IMR-90 (cell line): ENCODE measurements around the gene TCF7L1. TPM values are rescaled to one million over a fixed set of nuclear protein-coding genes. Genes with fewer than 3 reads are reported as not detected.

ENCODE experiments used
- ATAC-seq: fragments of 200-7000 bp; cut with Tn5 transposase; 2 replicates; pipeline ENCODE4 v1.9.1; 2020; ENCODE audit warnings: low read depth, mild to moderate bottlenecking, moderate library complexity
- BruUV-seq: library from RNA; stranded (reverse); fragments of 400-500 nt; replicated peaks from 2 replicates; lab custom pipeline; 2021; lab: Mats Ljungman, UMichigan
- CTCF ChIA-PET: fragments of 300-600 bp; formaldehyde crosslinking; extraction: SDS; loops from one replicate; lab custom pipeline; 2021; ENCODE audit warnings: antibody characterized with exemption; lab: Yijun Ruan, JAX
- POLR2A ChIA-PET: fragments of 300-600 bp; sonication (Branson Sonifier 250); formaldehyde crosslinking; loops from one replicate; lab custom pipeline; 2022; ENCODE audit warnings: antibody characterized with exemption; ENCODE audit not compliant: unreplicated experiment; lab: Charles Lee
- DNase-seq: peaks from one replicate; pipeline ENCODE4 v3.0.0; 2013
- H2AFZ ChIP-seq: replicated peaks from 2 replicates; pipeline ENCODE3; 2013; ENCODE audit warnings: low read length, mild to moderate bottlenecking; ENCODE audit not compliant: poor library complexity
- H2AK5ac ChIP-seq: 2 replicates; pipeline ENCODE4 v1.6.1; 2013; ENCODE audit warnings: low read depth, low read length, inconsistent platforms
- H2AK9ac ChIP-seq: replicated peaks from 2 replicates; pipeline ENCODE3; 2013; ENCODE audit warnings: mild to moderate bottlenecking, low read depth, low read length, moderate library complexity; ENCODE audit not compliant: poor library complexity
- H2BK120ac ChIP-seq: 2 replicates; pipeline ENCODE4 v1.6.1; 2013; ENCODE audit warnings: low read depth, low read length, inconsistent platforms
- H2BK15ac ChIP-seq: 3 replicates; pipeline ENCODE4 v1.6.1; 2013; ENCODE audit warnings: low read depth, low read length, inconsistent platforms
- H2BK20ac ChIP-seq: 2 replicates; pipeline ENCODE4 v1.6.1; 2013; ENCODE audit warnings: low read depth, mild to moderate bottlenecking, inconsistent platforms, low read length, moderate library complexity
- H2BK5ac ChIP-seq: 2 replicates; pipeline ENCODE4 v1.6.1; 2013; ENCODE audit warnings: mild to moderate bottlenecking, low read depth, low read length, inconsistent platforms; ENCODE audit not compliant: poor library complexity, severe bottlenecking
- H3K14ac ChIP-seq: replicated peaks from 2 replicates; pipeline ENCODE4 v1.6.1; 2013; ENCODE audit warnings: low read depth, low read length, inconsistent platforms
- H3K18ac ChIP-seq: 2 replicates; pipeline ENCODE4 v1.6.1; 2013; ENCODE audit warnings: low read depth, low read length, control low read depth
- H3K23ac ChIP-seq: 2 replicates; pipeline ENCODE4 v1.6.1; 2013; ENCODE audit warnings: low read depth, low read length, inconsistent platforms
- H3K27ac ChIP-seq: 2 replicates; pipeline ENCODE4 v1.5.1; 2013; ENCODE audit warnings: mild to moderate bottlenecking, control low read depth, low read length; ENCODE audit not compliant: insufficient read depth
- H3K27me3 ChIP-seq: 2 replicates; pipeline ENCODE4 v1.6.1; 2013; ENCODE audit warnings: low read length; ENCODE audit not compliant: control insufficient read depth, insufficient read depth
- H3K36me3 ChIP-seq: 2 replicates; pipeline ENCODE4 v1.6.1; 2013; ENCODE audit warnings: low read length, mixed read lengths; ENCODE audit not compliant: control insufficient read depth, insufficient read depth
- H3K4ac ChIP-seq: 2 replicates; pipeline ENCODE4 v1.6.1; 2013; ENCODE audit warnings: low read depth, low read length, inconsistent platforms
- H3K4me1 ChIP-seq: 2 replicates; pipeline ENCODE4 v1.6.1; 2013; ENCODE audit warnings: low read length, mixed read lengths; ENCODE audit not compliant: control insufficient read depth, insufficient read depth
- H3K4me2 ChIP-seq: 2 replicates; pipeline ENCODE4 v1.6.1; 2013; ENCODE audit warnings: low read depth, mild to moderate bottlenecking, control low read depth, low read length, moderate library complexity
- H3K4me3 ChIP-seq: 2 replicates; pipeline ENCODE4 v1.5.1; 2013; ENCODE audit warnings: low read depth, mild to moderate bottlenecking, control low read depth, low read length, moderate library complexity; ENCODE audit not compliant: insufficient read depth
- H3K56ac ChIP-seq: 2 replicates; pipeline ENCODE4 v1.6.1; 2013; ENCODE audit warnings: low read length, inconsistent platforms; ENCODE audit not compliant: insufficient read depth; ENCODE audit errors: extremely low read depth
- H3K79me1 ChIP-seq, 2 experiments: 2 replicates each; pipeline ENCODE4 v1.6.1; 2013; ENCODE audit warnings: low read length in 2 of 2, inconsistent platforms in 1 of 2, low read depth in 1 of 2
- H3K9ac ChIP-seq: 2 replicates; pipeline ENCODE4 v1.6.1; 2013; ENCODE audit warnings: low read depth, low read length, control low read depth
- H3K9me1 ChIP-seq: 2 replicates; pipeline ENCODE4 v1.6.1; 2013; ENCODE audit warnings: low read length, inconsistent platforms; ENCODE audit not compliant: insufficient read depth
- H3K9me3 ChIP-seq: 2 replicates; pipeline ENCODE4 v1.6.1; 2013; ENCODE audit warnings: low read length; ENCODE audit not compliant: control insufficient read depth, insufficient read depth
- H4K20me1 ChIP-seq: 2 replicates; pipeline ENCODE4 v1.6.1; 2013; ENCODE audit warnings: low read length, inconsistent platforms; ENCODE audit not compliant: insufficient read depth
- H4K5ac ChIP-seq: 2 replicates; pipeline ENCODE4 v1.6.1; 2013; ENCODE audit warnings: mild to moderate bottlenecking, low read depth, low read length, control low read depth
- H4K8ac ChIP-seq, 2 experiments: 2 replicates each; pipeline ENCODE4 v1.6.1; 2013; ENCODE audit warnings: low read depth in 2 of 2, low read length in 2 of 2, control low read depth in 1 of 2, inconsistent platforms in 1 of 2
- H4K91ac ChIP-seq: 2 replicates; pipeline ENCODE4 v1.6.1; 2013; ENCODE audit warnings: low read depth, low read length, inconsistent platforms; ENCODE audit not compliant: insufficient read depth
- BHLHE40 ChIP-seq: fragments of 150-350 bp; IDR thresholded peaks from 2 replicates; pipeline ENCODE4 v1.6.1; 2016; ENCODE audit warnings: mild to moderate bottlenecking, low read depth, low read length
- CEBPB ChIP-seq: IDR thresholded peaks from 2 replicates; pipeline ENCODE4 v1.6.1; 2012; ENCODE audit warnings: low read depth, low read length, improper control_type of control experiment
- CHD1 ChIP-seq: IDR thresholded peaks from 2 replicates; pipeline ENCODE4 v1.6.1; 2012; ENCODE audit warnings: low read depth, low read length, improper control_type of control experiment
- FOS ChIP-seq: fragments of 150-350 bp; IDR thresholded peaks from 2 replicates; pipeline ENCODE4 v1.6.1; 2016; ENCODE audit warnings: low read depth, low read length
- MAFK ChIP-seq: IDR thresholded peaks from 2 replicates; pipeline ENCODE4 v1.6.1; 2012; ENCODE audit warnings: low read depth, low read length, improper control_type of control experiment
- MAZ ChIP-seq: IDR thresholded peaks from 2 replicates; pipeline ENCODE4 v1.6.1; 2012; ENCODE audit warnings: low read depth, mild to moderate bottlenecking, low read length, improper control_type of control experiment, moderate library complexity, borderline replicate concordance
- MXI1 ChIP-seq: IDR thresholded peaks from 2 replicates; pipeline ENCODE4 v1.6.1; 2012; ENCODE audit warnings: low read depth, mild to moderate bottlenecking, low read length, moderate library complexity, borderline replicate concordance
- NFE2L2 ChIP-seq: fragments of 150-350 bp; IDR thresholded peaks from 2 replicates; pipeline ENCODE4 v1.6.1; 2016; ENCODE audit warnings: low read depth, mild to moderate bottlenecking, low read length
- POLR2A ChIP-seq: IDR thresholded peaks from 2 replicates; pipeline ENCODE4 v1.6.1; 2012; ENCODE audit warnings: mild to moderate bottlenecking, low read depth, low read length
- RAD21 ChIP-seq: IDR thresholded peaks from 2 replicates; pipeline ENCODE4 v1.6.1; 2012; ENCODE audit warnings: low read length, improper control_type of control experiment
- RCOR1 ChIP-seq: IDR thresholded peaks from 2 replicates; pipeline ENCODE4 v1.6.1; 2012; ENCODE audit warnings: mild to moderate bottlenecking, low read length, improper control_type of control experiment; ENCODE audit not compliant: insufficient replicate concordance
- RFX5 ChIP-seq: IDR thresholded peaks from 2 replicates; pipeline ENCODE4 v1.8.0; 2012; ENCODE audit warnings: low read depth, mild to moderate bottlenecking, low read length, moderate library complexity
- SMC3 ChIP-seq: fragments of 150-350 bp; IDR thresholded peaks from 2 replicates; pipeline ENCODE4 v1.6.1; 2016; ENCODE audit warnings: low read depth, mild to moderate bottlenecking, antibody characterized with exemption, low read length, moderate library complexity
- USF2 ChIP-seq: fragments of 150-350 bp; IDR thresholded peaks from 2 replicates; pipeline ENCODE4 v1.6.1; 2017; ENCODE audit warnings: mild to moderate bottlenecking, antibody characterized with exemption, low read length, low read depth
- WGBS, 2 experiments: methylation state at CpG; one replicate each; pipeline versions ENCODE4 v1.1.5 to v1.1.7; 2013; ENCODE audit warnings: missing lambda C conversion rate in 2 of 2; ENCODE audit not compliant: insufficient read length in 1 of 2; ENCODE audit errors: extremely low coverage in 2 of 2; 5-methylcytosine and 5-hydroxymethylcytosine counted together
- dilution Hi-C: fragments of 300-500 bp; cut with HindIII; formaldehyde crosslinking; loops from one replicate; pipeline ENCODE4 v1.14.3; 2018; ENCODE audit warnings: low sequenced_read_pairs; ENCODE audit not compliant: unreplicated experiment
- in situ Hi-C: fragments of 300-500 bp; cut with MboI; formaldehyde crosslinking; loops from 3 replicates; pipeline ENCODE4 v1.14.3; 2019; ENCODE audit warnings: low sequenced_read_pairs, inconsistent platforms, mixed read lengths
- intact Hi-C: fragments of 100-400 bp; cut with micrococcal nuclease; formaldehyde crosslinking; loops from 2 replicates; pipeline ENCODE4 v1.10.0; 2022
- polyA plus RNA-seq, 3 experiments: library from polyadenylated mRNA; depleted of rRNA; stranded (reverse); fragments of >200 nt; gene quantifications; 2 replicates each; pipeline ENCODE4 v1.2.3, GENCODE V29; 2012; ENCODE audit warnings: low replicate concordance in 1 of 3
- total RNA-seq: library from RNA; depleted of rRNA; stranded (reverse); fragments of >200 nt; gene quantifications from 2 replicates; pipeline ENCODE4 v1.2.3, GENCODE V29; 2012
- TF ChIP-seq, protein P1 (sequence below): fragments of 150-350 bp; IDR thresholded peaks from 2 replicates; pipeline ENCODE4 v1.6.1; 2016; ENCODE audit warnings: low read depth, mild to moderate bottlenecking, low read length, moderate library complexity, borderline replicate concordance
- TF ChIP-seq, protein P2 (sequence below): conservative IDR thresholded peaks from 2 replicates; pipeline ENCODE4 v1.5.1; 2012; ENCODE audit warnings: mild to moderate bottlenecking, low read depth, low read length, improper control_type of control experiment

The TCF7L1 gene
- total and polyA plus RNA-seq, 2 of the 4 experiments (the other 2 are of a cell fraction), result 0.72 to 11.1 TPM

- H3K27me3 ChIP-seq, result no peaks in the 10 kb centered on the region
- H3K4me2 ChIP-seq, result no peak overlapping the region
- WGBS, 2 experiments, result 90% methylated on average over 2 of the region's 7 CpGs; no CpG with 5 or more reads in 1 of the 2 experiments
These were observed 52.3 kb downstream of the TCF7L1 start for GRCh38 chr2:85185431-85185940.

More at GRCh38 chr2:85185431-85185940, 52.3 kb downstream of the TCF7L1 start:
- Histone ChIP-seq H3K27ac (no peak overlapping the region), H4K91ac (no peak overlapping the region), H2AFZ (no peak overlapping the region), H4K5ac (no peak overlapping the region), H3K14ac (no peak overlapping the region), H3K56ac (no peak overlapping the region), H3K4me1 (peaks cover 18% of the 10 kb centered on the region), H3K9me1 (peaks cover 32% of the 10 kb centered on the region), H3K9ac (no peak overlapping the region), H2AK5ac (no peak overlapping the region; the same call in 1 of the 2 replicates), H3K4me3 (no peak overlapping the region), H3K79me1 (peaks cover 47 to 94% of the 10 kb centered on the region in 2 experiments), H2BK5ac (no peak overlapping the region), H2BK15ac (no peak overlapping the region), H3K36me3 (no peaks in the 10 kb centered on the region), H4K20me1 (peaks cover 86% of the 10 kb centered on the region), H4K8ac (no peak overlapping the region), H2AK9ac (no peak overlapping the region), H3K23ac (no peak overlapping the region), H2BK20ac (no peak overlapping the region), H2BK120ac (no peak overlapping the region), H3K9me3 (no peaks in the 10 kb centered on the region), H3K18ac (no peak overlapping the region), H3K4ac (peak overlapping the region; percentile 31; the same call in 1 of the 2 replicates)
- intact Hi-C loops, result no loop called here
- ATAC-seq (no peak), DNase-seq (peak; percentile 50)
- CTCF ChIA-PET, result interaction anchor here (0.6 to 1.5 kb wide), 4 partner anchors 9 to 100 kb away, joined by 3 to 7 read pairs (median 4); no protein-coding TSS in a partner anchor
- in situ Hi-C loops, result no loop called here
- no TSS peak for BruUV-seq
- dilution Hi-C loops, result no loop called here
- TF ChIP-seq NFE2L2 (no peak), MXI1 (no peak), MAZ (no peak), CHD1 (no peak), RCOR1 (no peak), RAD21 (no peak), MAFK (no peak), POLR2A (no peak), USF2 (no peak), BHLHE40 (no peak), FOS (no peak), SMC3 (no peak), RFX5 (no peak), CEBPB (no peak)
- TF ChIP-seq, protein P1, sequence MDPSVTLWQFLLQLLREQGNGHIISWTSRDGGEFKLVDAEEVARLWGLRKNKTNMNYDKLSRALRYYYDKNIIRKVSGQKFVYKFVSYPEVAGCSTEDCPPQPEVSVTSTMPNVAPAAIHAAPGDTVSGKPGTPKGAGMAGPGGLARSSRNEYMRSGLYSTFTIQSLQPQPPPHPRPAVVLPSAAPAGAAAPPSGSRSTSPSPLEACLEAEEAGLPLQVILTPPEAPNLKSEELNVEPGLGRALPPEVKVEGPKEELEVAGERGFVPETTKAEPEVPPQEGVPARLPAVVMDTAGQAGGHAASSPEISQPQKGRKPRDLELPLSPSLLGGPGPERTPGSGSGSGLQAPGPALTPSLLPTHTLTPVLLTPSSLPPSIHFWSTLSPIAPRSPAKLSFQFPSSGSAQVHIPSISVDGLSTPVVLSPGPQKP, result no peak
- TF ChIP-seq, protein P2, sequence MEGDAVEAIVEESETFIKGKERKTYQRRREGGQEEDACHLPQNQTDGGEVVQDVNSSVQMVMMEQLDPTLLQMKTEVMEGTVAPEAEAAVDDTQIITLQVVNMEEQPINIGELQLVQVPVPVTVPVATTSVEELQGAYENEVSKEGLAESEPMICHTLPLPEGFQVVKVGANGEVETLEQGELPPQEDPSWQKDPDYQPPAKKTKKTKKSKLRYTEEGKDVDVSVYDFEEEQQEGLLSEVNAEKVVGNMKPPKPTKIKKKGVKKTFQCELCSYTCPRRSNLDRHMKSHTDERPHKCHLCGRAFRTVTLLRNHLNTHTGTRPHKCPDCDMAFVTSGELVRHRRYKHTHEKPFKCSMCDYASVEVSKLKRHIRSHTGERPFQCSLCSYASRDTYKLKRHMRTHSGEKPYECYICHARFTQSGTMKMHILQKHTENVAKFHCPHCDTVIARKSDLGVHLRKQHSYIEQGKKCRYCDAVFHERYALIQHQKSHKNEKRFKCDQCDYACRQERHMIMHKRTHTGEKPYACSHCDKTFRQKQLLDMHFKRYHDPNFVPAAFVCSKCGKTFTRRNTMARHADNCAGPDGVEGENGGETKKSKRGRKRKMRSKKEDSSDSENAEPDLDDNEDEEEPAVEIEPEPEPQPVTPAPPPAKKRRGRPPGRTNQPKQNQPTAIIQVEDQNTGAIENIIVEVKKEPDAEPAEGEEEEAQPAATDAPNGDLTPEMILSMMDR, result no peak
- POLR2A ChIA-PET, result no interaction called here
